ENCODE results near the gene GAS7. TPM values are rescaled to one million over a fixed set of nuclear protein-coding genes. Genes with fewer than 3 reads are reported as not detected.
"Not testable (repeated sequence)": the region's sequence is repeated elsewhere in the genome, so short reads cannot be mapped to it uniquely, and the experiment has no call there.

The GAS7 gene
- total and polyA plus RNA-seq, 7 donors, result 6.5 to 67.6 (median 35.1) TPM

DNA sequence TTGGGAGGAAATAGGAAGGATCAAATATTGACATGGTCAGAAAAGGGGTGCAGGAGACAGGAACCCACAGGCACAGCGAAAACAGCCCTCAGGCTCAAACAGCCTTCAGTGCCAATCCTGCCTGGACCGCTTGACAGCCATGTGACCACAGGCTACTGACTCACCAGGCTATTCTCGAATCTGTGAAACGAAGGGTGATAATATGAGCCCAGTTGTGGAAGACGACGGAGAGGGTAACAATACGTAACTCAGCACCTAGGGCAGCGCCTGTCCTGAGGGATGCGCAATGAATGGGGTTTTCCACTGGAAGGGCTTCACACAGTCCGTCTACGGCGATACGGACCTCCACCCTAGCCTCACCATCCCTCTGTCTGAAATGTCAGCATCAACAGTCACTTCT, 176.0 kb downstream of the GAS7 start:
- 90 to 91% methylated on average over 13 of the region's 13 CpGs for WGBS, 2 donors
- intact Hi-C loops (cut with DNase I), result no loop called here
- Histone ChIP-seq H3K27ac (peak overlapping the region in 1 of 4 donors; percentile 13), H3K4me3 (no peak overlapping the region), H3K4me1 (peaks cover 0 to 29% (median 9%) of the 10 kb centered on the region in 4 donors), H3K9me3 (no peaks in the 10 kb centered on the region), H3K36me3 (no peaks in the 10 kb centered on the region), H3K27me3 (no peaks in the 10 kb centered on the region)
- DNase-seq, result no peak
- TF ChIP-seq CTCF (IDR thresholded peaks at IDR 0.05), result no peak
- peak in 1 of 4 donors; percentile 25 for TF ChIP-seq POLR2AphosphoS5 (IDR thresholded peaks at IDR 0.05)
- TF ChIP-seq EP300 (IDR thresholded peaks at IDR 0.05), result no peak
- no peak for TF ChIP-seq POLR2A (IDR thresholded peaks at IDR 0.05)

DNA sequence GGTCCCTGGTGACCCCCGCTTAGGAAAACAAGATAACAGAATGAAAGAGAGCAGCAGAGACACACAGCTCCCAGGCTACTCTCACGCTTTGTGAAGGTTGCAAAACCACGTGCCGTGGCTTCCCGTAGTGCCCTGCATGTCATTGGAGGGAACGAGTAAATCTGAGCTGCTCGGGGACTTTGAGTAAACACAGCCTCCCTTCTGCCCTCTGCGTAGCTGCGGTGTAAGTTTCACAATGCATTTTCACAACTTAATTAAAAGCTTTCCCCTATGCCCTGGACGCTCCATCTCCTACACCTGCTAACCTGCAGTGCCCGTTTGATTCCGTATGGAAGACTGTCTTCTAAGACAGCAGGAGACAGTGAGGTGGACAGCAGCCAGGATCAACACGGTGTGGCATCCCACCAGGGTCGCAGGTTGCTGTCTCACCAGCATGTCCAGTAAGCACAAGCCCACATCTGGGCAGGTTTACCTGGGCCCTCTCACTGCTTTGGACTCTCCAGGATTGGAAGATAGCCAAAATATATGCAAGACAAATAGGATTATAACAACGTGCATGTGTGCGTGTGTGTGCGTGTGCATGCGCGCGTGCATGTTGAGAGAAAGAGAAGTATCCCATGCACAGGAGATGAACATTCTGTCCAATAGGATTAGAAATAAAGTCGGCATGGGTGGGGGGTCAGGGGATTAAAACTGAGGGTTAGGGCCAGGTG, 177.0 kb downstream of the GAS7 start:
- TF ChIP-seq POLR2AphosphoS5 (IDR thresholded peaks at IDR 0.05) (peak in 2 of 4 donors; percentile 23 to 41), POLR2A (IDR thresholded peaks at IDR 0.05) (no peak)
- peak; percentile 81 for DNase-seq
- no peaks in the 10 kb centered on the region for H3K36me3 ChIP-seq
- H3K4me1 ChIP-seq, result peaks cover 0 to 19% (median 8%) of the 10 kb centered on the region in 4 donors
- no peak overlapping the region for H3K4me3 ChIP-seq
- intact Hi-C loops (cut with DNase I), result no loop called here
- 45 to 62% methylated on average over 21 of the region's 21 CpGs for WGBS, 2 donors
- no peaks in the 10 kb centered on the region for H3K9me3 ChIP-seq
- no peaks in the 10 kb centered on the region for H3K27me3 ChIP-seq
- no peak overlapping the region for H3K27ac ChIP-seq

DNA sequence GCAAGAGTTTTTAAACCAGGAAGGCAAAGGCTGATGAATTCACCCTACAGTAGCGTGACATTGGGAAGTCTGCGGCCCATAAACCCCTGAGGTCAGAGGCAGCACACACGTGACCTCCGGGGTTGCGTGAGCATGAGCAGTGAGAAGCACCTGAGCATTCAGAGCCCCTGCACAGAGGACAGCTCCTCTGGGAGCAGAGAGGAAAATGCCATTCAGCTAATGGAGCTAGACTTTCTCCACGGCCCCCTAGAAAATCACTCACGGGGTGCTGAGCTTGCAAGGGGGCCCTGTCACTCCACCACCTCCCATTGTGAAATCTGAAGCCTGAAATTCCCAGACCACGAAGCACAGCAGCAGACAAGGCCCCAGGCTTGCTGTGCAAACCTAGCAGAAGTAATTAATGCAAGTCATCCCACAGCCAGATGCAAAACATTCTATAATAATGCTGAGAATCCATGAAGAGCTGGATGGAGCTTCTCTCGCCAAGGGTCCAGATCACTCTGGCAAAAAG, 178.4 kb downstream of the GAS7 start:
- no peaks in the 10 kb centered on the region for H3K27me3 ChIP-seq
- intact Hi-C loops (cut with DNase I), result no loop called here
- H3K4me1 ChIP-seq, result peaks cover 0 to 16% (median 8%) of the 10 kb centered on the region in 4 donors
- H3K36me3 ChIP-seq, result no peaks in the 10 kb centered on the region
- no peak overlapping the region for H3K4me3 ChIP-seq
- H3K9me3 ChIP-seq, result no peaks in the 10 kb centered on the region
- DNase-seq, result no peak
- TF ChIP-seq POLR2A (IDR thresholded peaks at IDR 0.05) (no peak), POLR2AphosphoS5 (IDR thresholded peaks at IDR 0.05) (no peak), CTCF (IDR thresholded peaks at IDR 0.05) (no peak), EP300 (IDR thresholded peaks at IDR 0.05) (no peak)
- 69 to 78% methylated on average over 9 of the region's 9 CpGs for WGBS, 2 donors
- peak overlapping the region in 1 of 4 donors; percentile 25 for H3K27ac ChIP-seq

DNA sequence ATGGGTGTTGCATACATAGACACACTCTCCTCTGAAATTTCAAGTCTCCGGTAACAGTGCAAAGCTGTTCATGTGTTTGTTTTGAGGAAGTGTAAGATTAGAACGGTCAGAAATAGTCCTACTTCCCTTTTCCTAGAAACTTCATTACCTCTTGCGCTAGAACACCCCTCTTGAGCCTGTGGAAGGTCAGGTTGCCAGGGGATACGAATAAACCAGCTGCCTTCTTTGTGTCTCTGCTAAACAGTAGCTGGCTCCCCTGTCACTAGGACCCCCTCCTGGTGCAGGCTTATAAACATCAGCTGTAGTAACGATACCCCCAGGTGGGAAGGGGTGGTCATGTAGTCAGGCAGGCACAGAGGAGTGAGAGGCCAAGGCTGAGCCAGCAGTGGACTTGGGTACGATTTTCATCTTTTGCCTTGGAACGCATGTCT, 179.9 kb downstream of the GAS7 start:
- H3K36me3 ChIP-seq, result no peaks in the 10 kb centered on the region
- H3K4me1 ChIP-seq, result peaks cover 0 to 16% (median 8%) of the 10 kb centered on the region in 4 donors
- H3K9me3 ChIP-seq, result no peaks in the 10 kb centered on the region
- DNase-seq, result no peak
- H3K4me3 ChIP-seq, result no peak overlapping the region
- peak overlapping the region in 2 of 4 donors; percentile 14 to 15 for H3K27ac ChIP-seq
- peak in 1 of 4 donors; percentile 25 for TF ChIP-seq POLR2AphosphoS5 (IDR thresholded peaks at IDR 0.05)
- TF ChIP-seq CTCF (IDR thresholded peaks at IDR 0.05), result no peak
- TF ChIP-seq EP300 (IDR thresholded peaks at IDR 0.05), result no peak
- no peak for TF ChIP-seq POLR2A (IDR thresholded peaks at IDR 0.05)
- 52 to 69% methylated on average over 7 of the region's 7 CpGs for WGBS, 2 donors
- H3K27me3 ChIP-seq, result no peaks in the 10 kb centered on the region
- intact Hi-C loops (cut with DNase I), result no loop called here

GRCh38 chr17:10016958-10017570, 181.3 kb downstream of the GAS7 start:
- DNase-seq; intact Hi-C loops (cut with DNase I); H3K27ac ChIP-seq; H3K4me3 ChIP-seq; H3K9me3 ChIP-seq; H3K27me3 ChIP-seq; H3K36me3 ChIP-seq: not testable (repeated sequence)
- 90 to 92% methylated on average over 14 of the region's 14 CpGs for WGBS, 2 donors
- H3K4me1 ChIP-seq, result peaks cover 0 to 16% (median 8%) of the 10 kb centered on the region in 4 donors
